Measurements from ENCODE around the gene RNF103.

GRCh38 chr2:86557836-86558235 is 65.8 kb downstream of the RNF103 start:
- TF ChIP-seq, protein P1, sequence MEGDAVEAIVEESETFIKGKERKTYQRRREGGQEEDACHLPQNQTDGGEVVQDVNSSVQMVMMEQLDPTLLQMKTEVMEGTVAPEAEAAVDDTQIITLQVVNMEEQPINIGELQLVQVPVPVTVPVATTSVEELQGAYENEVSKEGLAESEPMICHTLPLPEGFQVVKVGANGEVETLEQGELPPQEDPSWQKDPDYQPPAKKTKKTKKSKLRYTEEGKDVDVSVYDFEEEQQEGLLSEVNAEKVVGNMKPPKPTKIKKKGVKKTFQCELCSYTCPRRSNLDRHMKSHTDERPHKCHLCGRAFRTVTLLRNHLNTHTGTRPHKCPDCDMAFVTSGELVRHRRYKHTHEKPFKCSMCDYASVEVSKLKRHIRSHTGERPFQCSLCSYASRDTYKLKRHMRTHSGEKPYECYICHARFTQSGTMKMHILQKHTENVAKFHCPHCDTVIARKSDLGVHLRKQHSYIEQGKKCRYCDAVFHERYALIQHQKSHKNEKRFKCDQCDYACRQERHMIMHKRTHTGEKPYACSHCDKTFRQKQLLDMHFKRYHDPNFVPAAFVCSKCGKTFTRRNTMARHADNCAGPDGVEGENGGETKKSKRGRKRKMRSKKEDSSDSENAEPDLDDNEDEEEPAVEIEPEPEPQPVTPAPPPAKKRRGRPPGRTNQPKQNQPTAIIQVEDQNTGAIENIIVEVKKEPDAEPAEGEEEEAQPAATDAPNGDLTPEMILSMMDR (tag by site-specific recombination; IDR thresholded peaks at IDR 0.05): no peak
- no peak for TF ChIP-seq KLF9 (tag by site-specific recombination; IDR thresholded peaks at IDR 0.05; ENCODE audit: low read depth)
- no peak for TF ChIP-seq ZNF768 (tag by site-specific recombination; IDR thresholded peaks at IDR 0.05)
- no peak for TF ChIP-seq ZFP3 (tag by site-specific recombination; IDR thresholded peaks at IDR 0.05; ENCODE audit: low read depth)

Measured in HEK293 (cell line).